K562 (cell line): Measurements from ENCODE around the gene HOXC5. TPM values are rescaled to one million over a fixed set of nuclear protein-coding genes. Genes with fewer than 3 reads are reported as not detected.

Experiments
- ATAC-seq: fragments of 200-7000 bp; cut with Tn5 transposase; 3 replicates; pipeline ENCODE4 v1.9.1; 2020; ENCODE audit warnings: moderate library complexity
- BruUV-seq: library from RNA; stranded (reverse); fragments of 400-500 nt; replicated peaks from 2 replicates; lab custom pipeline; 2021; lab: Mats Ljungman, UMichigan
- CTCF ChIA-PET: fragments of 300-600 bp; formaldehyde crosslinking; extraction: SDS; loops from one replicate; lab custom pipeline; 2021; ENCODE audit warnings: low intra/inter-chr PET ratio; lab: Yijun Ruan, JAX
- POLR2A ChIA-PET: fragments of 300-600, 350-650 bp; sonication (Branson Sonifier 250); formaldehyde crosslinking; extraction: SDS; loops from one replicate; lab custom pipeline; 2021; ENCODE audit warnings: antibody characterized with exemption, inconsistent platforms; lab: Yijun Ruan, JAX
- DNase-seq, 4 experiments: peaks; one replicate each; pipeline versions ENCODE4 v3.0.0 to v3.0.0-alpha.2; 2011 to 2018; ENCODE audit warnings: low spot score in 3 of 4, mixed read lengths in 3 of 4; ENCODE audit errors: extremely low read depth in 1 of 4
- FAIRE-seq: peaks from 2 replicates; lab custom pipeline; 2011; peaks lifted over from hg19 to GRCh38; lab: Jason Lieb, UNC
- H2AFZ ChIP-seq: 2 replicates; pipeline ENCODE4 v1.6.0; 2011; ENCODE audit warnings: low read depth, low read length, control low read depth, inconsistent platforms
- H3K27ac ChIP-seq: fragments of 200-600 bp; 3 replicates; pipeline ENCODE4 v1.8.0; 2011; ENCODE audit warnings: low read depth, mild to moderate bottlenecking, control low read depth, inconsistent platforms, low read length, moderate library complexity, mixed read lengths; ENCODE audit errors: extremely low read depth
- H3K27me3 ChIP-seq, 2 experiments: fragments of 300-600 bp in 1 of 2; 2 replicates in 1 of 2; 3 replicates in 1 of 2; pipeline versions ENCODE4 v1.6.0 to v1.8.0; 2011; ENCODE audit warnings: inconsistent platforms in 2 of 2, low read length in 2 of 2, mild to moderate bottlenecking in 1 of 2, mixed read lengths in 1 of 2, moderate library complexity in 1 of 2; ENCODE audit not compliant: control insufficient read depth in 2 of 2, insufficient read depth in 2 of 2
- H3K36me3 ChIP-seq: fragments of 300-600 bp; 3 replicates; pipeline ENCODE4 v1.8.0; 2011; ENCODE audit warnings: mild to moderate bottlenecking, low read length, inconsistent platforms; ENCODE audit not compliant: control insufficient read depth, insufficient read depth
- H3K4me1 ChIP-seq, 2 experiments: fragments of 200-600 bp in 1 of 2; replicated peaks in 1 of 2; 2 replicates in 1 of 2; 3 replicates in 1 of 2; pipeline versions ENCODE4 v1.5.1 to v1.8.0; 2011; ENCODE audit warnings: inconsistent platforms in 2 of 2, low read length in 2 of 2, mild to moderate bottlenecking in 1 of 2, mixed read lengths in 1 of 2, moderate library complexity in 1 of 2; ENCODE audit not compliant: control insufficient read depth in 2 of 2, insufficient read depth in 2 of 2
- H3K4me2 ChIP-seq: 2 replicates; pipeline ENCODE4 v1.6.1; 2011; ENCODE audit warnings: low read length, control low read depth, inconsistent platforms, mixed read lengths; ENCODE audit not compliant: insufficient read depth
- H3K4me3 ChIP-seq: fragments of 200-600 bp; sonication (generic), shearing (Covaris generic); 2 replicates; pipeline ENCODE4 v1.5.1; 2016; ENCODE audit warnings: control low read depth, inconsistent platforms
- H3K79me2 ChIP-seq: fragments of 200-600 bp; 3 replicates; pipeline ENCODE4 v1.8.0; 2011; ENCODE audit warnings: low read length, inconsistent platforms; ENCODE audit not compliant: control insufficient read depth, insufficient read depth
- H3K9ac ChIP-seq, 2 experiments: 2 replicates each; pipeline versions ENCODE4 v1.6.0 to v1.6.1; 2011; ENCODE audit warnings: low read depth in 2 of 2, low read length in 2 of 2, control low read depth in 1 of 2, inconsistent platforms in 1 of 2, mild to moderate bottlenecking in 1 of 2, mixed read lengths in 1 of 2; ENCODE audit not compliant: insufficient read depth in 1 of 2
- H3K9me1 ChIP-seq: one replicate; pipeline ENCODE4 v1.6.0; 2011; ENCODE audit warnings: inconsistent platforms, mild to moderate bottlenecking, low read length, moderate library complexity; ENCODE audit not compliant: control insufficient read depth, insufficient read depth
- H3K9me3 ChIP-seq: replicated peaks from 2 replicates; pipeline ENCODE4 v1.5.1; 2011; ENCODE audit warnings: low read depth, low read length, inconsistent platforms; ENCODE audit not compliant: control insufficient read depth, insufficient read depth
- H4K20me1 ChIP-seq: replicated peaks from 2 replicates; pipeline ENCODE4 v1.6.1; 2011; ENCODE audit warnings: low read length, inconsistent platforms, mixed read lengths; ENCODE audit not compliant: control insufficient read depth, insufficient read depth
- ATF7 ChIP-seq: fragments of 450-650 bp; IDR thresholded peaks from 2 replicates; pipeline ENCODE4 v1.7.1; 2014; ENCODE audit warnings: mild to moderate bottlenecking, moderate library complexity
- CBFA2T3 ChIP-seq: fragments of 450-650 bp; IDR thresholded peaks from 2 replicates; pipeline ENCODE4 v1.6.1; 2017
- CREB3 ChIP-seq: fragments of 450-650 bp; conservative IDR thresholded peaks from 2 replicates; pipeline ENCODE4 v1.6.1; 2016; ENCODE audit warnings: missing genetic modification characterization, low read depth, mild to moderate bottlenecking, missing compliant biosample characterization, moderate library complexity
- HDGF ChIP-seq: fragments of 450-650 bp; IDR thresholded peaks from 2 replicates; pipeline ENCODE4 v1.6.1; 2016
- MIER1 ChIP-seq: fragments of 450-650 bp; IDR thresholded peaks from 2 replicates; pipeline ENCODE4 v1.6.1; 2016; ENCODE audit warnings: antibody characterized with exemption, mild to moderate bottlenecking, low read depth
- NFIC ChIP-seq: fragments of 450-650 bp; IDR thresholded peaks from 2 replicates; pipeline ENCODE4 v1.6.1; 2017; ENCODE audit warnings: mild to moderate bottlenecking, inconsistent platforms
- NR0B1 ChIP-seq: fragments of 450-650 bp; IDR thresholded peaks from one replicate; pipeline ENCODE4 v1.6.1; 2018; ENCODE audit warnings: mild to moderate bottlenecking, moderate library complexity; ENCODE audit not compliant: partially characterized antibody
- RAD51 ChIP-seq: fragments of 450-650 bp; IDR thresholded peaks from 2 replicates; pipeline ENCODE4 v1.7.1; 2016; ENCODE audit warnings: low read depth, mild to moderate bottlenecking, borderline replicate concordance
- RBM17 ChIP-seq: fragments of 200-400 bp; formaldehyde crosslinking; IDR thresholded peaks from 2 replicates; pipeline ENCODE4 v1.6.1; 2017; ENCODE audit warnings: low read depth, mild to moderate bottlenecking, low read length, borderline replicate concordance
- RBM22 ChIP-seq: fragments of 200-400 bp; formaldehyde crosslinking; IDR thresholded peaks from 2 replicates; pipeline ENCODE4 v1.6.1; 2018; ENCODE audit warnings: low read length, low read depth; ENCODE audit not compliant: poor library complexity, severe bottlenecking
- RBM25 ChIP-seq: fragments of 200-400 bp; formaldehyde crosslinking; IDR thresholded peaks from 2 replicates; pipeline ENCODE4 v1.6.1; 2018; ENCODE audit warnings: low read length, low read depth, moderate library complexity; ENCODE audit not compliant: severe bottlenecking
- RCOR1 ChIP-seq, 2 experiments: IDR thresholded peaks; 2 replicates each; pipeline ENCODE4 v1.6.1; 2012; ENCODE audit warnings: low read depth in 2 of 2, low read length in 2 of 2, borderline replicate concordance in 1 of 2, improper control_type of control experiment in 1 of 2
- SIX5 ChIP-seq, 2 experiments: IDR thresholded peaks; 2 replicates each; pipeline ENCODE4 v1.6.1; 2011; ENCODE audit warnings: low read length in 2 of 2, borderline replicate concordance in 1 of 2, low read depth in 1 of 2, mild to moderate bottlenecking in 1 of 2, moderate library complexity in 1 of 2; ENCODE audit not compliant: insufficient read depth in 1 of 2
- TAF7 ChIP-seq: fragments of 450-650 bp; IDR thresholded peaks from 2 replicates; pipeline ENCODE4 v1.6.1; 2016; ENCODE audit warnings: missing genetic modification characterization, missing compliant biosample characterization
- TCF3 ChIP-seq: sonication (generic); formaldehyde crosslinking; IDR thresholded peaks from 2 replicates; pipeline ENCODE4 v1.4.0; 2020; ENCODE audit warnings: mild to moderate bottlenecking, missing genetic modification reagents
- USF1 ChIP-seq: sonication (generic); formaldehyde crosslinking; IDR thresholded peaks from 2 replicates; pipeline ENCODE4 v1.9.0; 2022; ENCODE audit warnings: mild to moderate bottlenecking, missing genetic modification reagents
- ZFP36 ChIP-seq: fragments of 150-350 bp; IDR thresholded peaks from 2 replicates; pipeline ENCODE4 v1.6.1; 2018; ENCODE audit warnings: low read length, low read depth; ENCODE audit not compliant: partially characterized antibody
- ZNF124 ChIP-seq: sonication (generic); formaldehyde crosslinking; IDR thresholded peaks from 2 replicates; pipeline ENCODE4 v1.8.1; 2022; ENCODE audit warnings: missing genetic modification reagents
- ZNF146 ChIP-seq: IDR thresholded peaks from one replicate; pipeline ENCODE4 v1.6.1; 2018; ENCODE audit warnings: missing compliant biosample characterization; ENCODE audit not compliant: unreplicated experiment
- ZNF175 ChIP-seq: fragments of 200-800 bp; sonication (Bioruptor generic); IDR thresholded peaks from 2 replicates; pipeline ENCODE4 v1.6.1; 2016; ENCODE audit warnings: low read depth, mild to moderate bottlenecking, missing genetic modification characterization, missing compliant biosample characterization
- ZNF764 ChIP-seq: fragments of 250-450 bp; sonication (Bioruptor Pico); IDR thresholded peaks from 2 replicates; pipeline ENCODE4 v1.4.0; 2020; ENCODE audit warnings: low read depth, mild to moderate bottlenecking, moderate library complexity
- WGBS: fragments of 100-300 bp; shearing (Covaris generic); methylation state at CpG from one replicate; pipeline ENCODE4 v1.1.6; 2016; ENCODE audit warnings: low coverage, mixed read lengths; ENCODE audit not compliant: insufficient coverage; ENCODE audit errors: missing lambda C conversion rate; 5-methylcytosine and 5-hydroxymethylcytosine counted together
- in situ Hi-C: fragments of 300-500 bp; cut with MboI; formaldehyde crosslinking; loops from 4 replicates; pipeline ENCODE4 v1.15.0; 2018; ENCODE audit warnings: inconsistent platforms, mixed read lengths
- intact Hi-C: fragments of 100-400 bp; cut with micrococcal nuclease; formaldehyde crosslinking; loops from 2 replicates; pipeline ENCODE4 v1.14.2; 2022
- polyA plus RNA-seq, 8 experiments: library from polyadenylated mRNA; depleted of rRNA in 4 of 8; stranded (reverse) in 5 of 8; unstranded in 3 of 8; fragments of >200 nt; fragmentation: Nextera tagmentation in 2 of 8; fragmentation: Illumina TruSeq in 1 of 8; extraction: Ambion mirVana in 2 of 8; extraction: Trizol in 1 of 8; gene quantifications; 2 replicates each; pipeline versions ENCODE4 v1.2.1 to v1.2.3, GENCODE V29; 2011 to 2014; ENCODE audit warnings: inconsistent platforms in 1 of 8, missing spikeins in 1 of 8
- total RNA-seq, 7 experiments: library from RNA; depleted of rRNA in 6 of 7; stranded (reverse); fragments of >200 nt in 6 of 7; fragmentation: Illumina TruSeq in 2 of 7; extraction: Trizol in 2 of 7; gene quantifications; 2 replicates each; pipeline versions ENCODE4 v1.2.1 to v1.2.3, GENCODE V29; 2011 to 2021; ENCODE audit warnings: low replicate concordance in 1 of 7

HOXC5 gene
- total and polyA plus RNA-seq, 9 of the 15 experiments (the other 6 are each of a cell fraction or from before 2014, with no cell fraction given) = 0.10 to 0.44 (median 0.18) TPM; not detected in 4

GRCh38 chr12:54040148-54040494 lies 7.3 kb downstream of the HOXC5 start (continued):
- TF ChIP-seq RBM25 (peak; percentile 70), HDGF (no peak), USF1 (CRISPR knock-in tag) (peak; percentile 88), RAD51 (peak; percentile 86), RBM17 (no peak)

- Histone ChIP-seq H2AFZ (peak overlapping the region; percentile 56; the same call in 1 of the 2 replicates), H3K4me2 (no peak overlapping the region; the same call in 1 of the 2 replicates), H3K9ac (no peak overlapping the region), H3K9me3 (no peaks in the 10 kb centered on the region), H3K36me3 (no peaks in the 10 kb centered on the region), H3K4me1 (peaks cover 0 to 4% of the 10 kb centered on the region in 2 experiments; a peak in 2 of 5 replicates), H3K79me2 (no peaks in the 10 kb centered on the region), H4K20me1 (no peaks in the 10 kb centered on the region), H3K4me3 (no peak overlapping the region), H3K27ac (no peak overlapping the region), H3K9me1 (no peaks in the 10 kb centered on the region), H3K27me3 (peaks cover 20% of the 10 kb centered on the region in 2 experiments)
- ChIA-PET POLR2A (interaction anchor here (0.8 to 1.7 kb wide), 5 partner anchors 10 to 363 kb away, joined by 3 to 7 read pairs (median 3); partner anchors contain the start of gene HOXC6), CTCF (no interaction called here)
- in situ Hi-C loops = no loop called here
- no TSS peak for BruUV-seq
- FAIRE-seq (no peak), DNase-seq (no peak), ATAC-seq (no peak)
- 0% methylated on average over 3 of the region's 3 CpGs for WGBS
- intact Hi-C loops = no loop called here
- peak; percentile 54 for TF ChIP-seq CBFA2T3
- TF ChIP-seq ZNF146 (CRISPR knock-in tag) = no peak
- TF ChIP-seq ATF7 = no peak
- peak in 1 of 2 experiments; percentile 79; a peak in 2 of 4 replicates for TF ChIP-seq RCOR1 (IDR thresholded peaks at IDR 0.05; ENCODE audit: borderline replicate concordance in 1 of 2, low read depth in 2 of 2, low read length in 2 of 2)
- no peak for TF ChIP-seq RBM22
- TF ChIP-seq MIER1 = no peak
- no peak for TF ChIP-seq ZNF124
- no peak for TF ChIP-seq ZNF764 (CRISPR knock-in tag)
- TF ChIP-seq TAF7 (tag) = no peak
- TF ChIP-seq NR0B1 = no peak
- TF ChIP-seq SIX5 (IDR thresholded peaks at IDR 0.05; ENCODE audit: borderline replicate concordance in 1 of 2, insufficient read depth in 1 of 2, low read depth in 1 of 2, low read length in 2 of 2) = no peak
- TF ChIP-seq TCF3 (CRISPR knock-in tag) = peak; percentile 27
- TF ChIP-seq ZNF175 = no peak
- no peak for TF ChIP-seq ZFP36
- no peak for TF ChIP-seq CREB3 (tag)
- peak; percentile 63 for TF ChIP-seq NFIC
Measured at GRCh38 chr12:54040648-54041047, 7.8 kb downstream of the HOXC5 start.
